HG03097 (cell line): ENCODE measurements around the gene RHOC.

Source experiments
- ATAC-seq: cut with Tn5 transposase; IDR thresholded peaks from one replicate; pipeline ENCODE4 v1.9.1; 2021; ENCODE audit not compliant: unreplicated experiment, low FRiP score

Gene RHOC

GRCh38 chr1:112718691-112719418 lies 11.9 kb upstream of the RHOC start:
- no peak for ATAC-seq

GRCh38 chr1:112717263-112717873 lies 10.4 kb upstream of the RHOC start:
- ATAC-seq: no peak

GRCh38 chr1:112716133-112716720 lies 9.3 kb upstream of the RHOC start:
- ATAC-seq: no peak

GRCh38 chr1:112715264-112716053 lies 8.5 kb upstream of the RHOC start, which contains the start of gene PPM1J:
Gene PPM1J (minus strand): TSS chr1:112715332. CDS start chr1:112715301, 31 bp downstream.
- ATAC-seq: peak; percentile 69

- peak; percentile 19 for ATAC-seq
These were observed 7.7 kb upstream of the RHOC start for GRCh38 chr1:112714313-112715263.

- no peak for ATAC-seq
These were observed 6.8 kb upstream of the RHOC start for GRCh38 chr1:112713466-112714312.

- no peak for ATAC-seq
These were observed 5.8 kb upstream of the RHOC start for GRCh38 chr1:112712701-112713128.

- no peak for ATAC-seq
These were observed 5.3 kb upstream of the RHOC start for GRCh38 chr1:112712191-112712590.

- no peak for ATAC-seq
These were observed 4.7 kb upstream of the RHOC start for GRCh38 chr1:112711670-112712069.

- ATAC-seq: no peak
These were observed 4.1 kb upstream of the RHOC start for GRCh38 chr1:112711041-112711440.

GRCh38 chr1:112710586-112710985 lies 3.7 kb upstream of the RHOC start:
- no peak for ATAC-seq

- ATAC-seq: no peak
These were observed 3.2 kb upstream of the RHOC start for GRCh38 chr1:112710159-112710558.

GRCh38 chr1:112708489-112708888 lies 1.6 kb upstream of the RHOC start:
- no peak for ATAC-seq

- ATAC-seq: no peak
These were observed 1.1 kb upstream of the RHOC start for GRCh38 chr1:112708002-112708448.

GRCh38 chr1:112707221-112708001 lies 484 bp upstream of the RHOC start:
- peak; percentile 47 for ATAC-seq

- ATAC-seq: peak; percentile 49
These were observed 1.8 kb downstream of the RHOC start for GRCh38 chr1:112704934-112705627.

- ATAC-seq: no peak
These were observed 2.5 kb downstream of the RHOC start for GRCh38 chr1:112704391-112704933.
